GM10847 (cell line): ENCODE results near the gene SLC25A45.
A peak's percentile ranks its signal among the peaks of the same experiment; 100 is the strongest.

Experiments used
- POLR2A ChIP-seq: IDR thresholded peaks from 2 replicates; pipeline ENCODE4 v1.6.1; 2011; ENCODE audit not compliant: insufficient read length; ENCODE audit errors: extremely low read depth

The SLC25A45 gene

DNA sequence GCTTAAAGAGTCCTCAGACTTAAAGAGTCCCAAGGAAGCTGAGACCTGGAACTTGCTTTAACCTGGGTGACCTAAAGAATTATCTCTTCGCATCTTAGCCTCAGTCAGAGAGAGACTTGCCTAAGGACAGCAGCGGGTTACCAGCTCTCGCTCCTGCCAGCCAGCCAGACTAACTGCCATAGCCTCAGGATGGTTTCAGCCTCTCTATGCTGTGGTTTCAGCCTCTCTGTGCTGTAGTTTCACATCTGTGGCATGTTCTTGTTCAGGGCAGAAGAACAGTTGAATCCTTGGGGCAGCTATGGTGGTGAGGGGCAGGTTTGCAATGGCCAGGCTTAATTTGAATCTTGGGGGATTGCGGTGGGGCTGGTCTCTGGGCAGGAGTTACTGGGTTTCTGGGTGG is 6.3 kb upstream of the SLC25A45 start:
- no peak for TF ChIP-seq POLR2A

DNA sequence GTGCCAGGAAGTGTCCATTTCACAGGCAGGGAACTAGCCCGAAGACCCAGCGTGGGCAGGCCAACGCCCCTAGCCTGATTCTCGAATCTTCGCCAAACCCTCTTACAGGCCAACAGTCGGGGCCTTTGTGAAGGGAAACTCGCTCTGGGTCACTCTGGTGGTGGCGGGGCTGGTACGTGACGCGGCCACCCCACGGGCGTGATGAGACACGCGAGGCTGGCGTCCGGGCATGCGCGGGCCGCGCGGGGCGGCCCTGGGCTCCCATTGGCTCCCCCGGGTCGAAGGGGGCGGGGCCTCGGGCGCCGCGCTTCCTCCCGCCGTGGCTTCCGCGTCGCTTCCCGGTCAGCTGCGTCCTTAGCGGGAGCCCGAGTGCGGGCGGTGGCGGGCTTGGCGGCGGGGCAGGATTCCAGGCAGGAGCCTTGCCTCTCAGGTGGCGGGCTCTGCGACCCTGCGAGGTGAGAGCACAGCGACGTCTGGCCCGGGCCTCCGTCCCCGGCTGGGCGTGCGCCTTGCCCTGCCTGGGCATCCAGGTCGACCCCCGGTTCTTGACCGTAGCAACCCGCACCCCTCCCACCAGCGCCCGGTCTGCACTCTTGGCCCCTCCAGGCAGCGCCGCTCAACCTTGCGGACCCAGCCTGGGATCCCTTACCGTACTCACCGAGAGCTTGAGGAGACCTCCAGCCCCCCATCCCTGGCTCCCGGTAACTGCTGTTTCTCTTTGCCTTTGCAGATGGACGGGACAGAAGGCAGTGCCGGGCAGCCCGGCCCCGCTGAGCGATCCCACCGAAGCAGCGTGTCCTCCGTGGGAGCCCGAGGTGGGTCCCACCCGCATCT is 4.1 kb upstream of the SLC25A45 start, which contains the start of gene FRMD8:
Gene FRMD8, plus strand, starts transcription at position 331 of the 834 bp plus-strand sequence. Its CDS starts 400 bp downstream, at position 731.
- peak; percentile 84 for TF ChIP-seq POLR2A

DNA sequence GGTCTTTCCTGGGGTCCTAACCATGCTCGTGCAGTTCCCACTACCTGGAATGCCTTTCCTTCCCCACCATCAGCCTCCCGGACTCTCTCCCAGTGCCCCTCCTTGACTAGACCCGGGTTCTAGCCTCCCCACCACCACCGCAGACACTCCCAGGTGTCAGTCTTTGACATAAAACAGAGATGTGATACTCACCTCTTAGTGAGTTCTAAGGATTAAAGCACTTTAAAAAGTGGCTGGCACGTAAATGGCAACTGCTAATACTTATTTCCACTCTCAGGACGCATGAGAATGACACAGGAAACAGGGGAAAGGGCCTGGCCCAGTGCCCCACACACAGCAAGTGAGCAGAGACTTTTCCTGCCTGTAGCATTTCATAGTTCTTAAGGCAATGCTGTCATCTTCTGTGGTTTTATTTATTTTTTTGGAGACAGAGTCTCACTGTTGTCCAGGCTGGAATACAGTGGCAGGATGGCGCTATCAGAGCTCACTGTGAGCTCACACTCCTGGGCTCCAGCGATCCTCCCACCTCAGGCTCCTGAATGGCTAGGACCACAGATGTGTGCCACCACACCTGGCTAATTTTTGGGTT is 1.9 kb upstream of the SLC25A45 start:
- TF ChIP-seq POLR2A = no peak

DNA sequence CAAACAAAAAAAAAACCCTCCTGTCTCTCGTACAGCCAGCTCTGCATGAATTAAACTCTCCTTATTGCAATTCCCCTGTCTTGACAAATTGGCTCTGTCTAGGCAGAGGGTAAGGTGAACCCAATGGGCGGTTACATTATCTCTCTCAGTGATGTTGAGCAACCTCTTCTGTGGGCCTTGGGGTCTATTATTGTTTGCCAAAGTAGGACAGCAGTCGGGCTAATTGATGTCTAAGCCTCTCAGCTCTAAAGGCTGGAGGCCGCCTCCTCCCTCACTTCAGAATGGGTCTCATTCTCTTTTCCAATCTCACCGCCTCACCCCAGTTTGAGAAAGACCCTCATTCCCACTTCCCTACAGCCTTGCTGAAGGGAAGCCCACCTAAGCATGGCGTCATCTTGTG is 1.3 kb upstream of the SLC25A45 start:
- no peak for TF ChIP-seq POLR2A

DNA sequence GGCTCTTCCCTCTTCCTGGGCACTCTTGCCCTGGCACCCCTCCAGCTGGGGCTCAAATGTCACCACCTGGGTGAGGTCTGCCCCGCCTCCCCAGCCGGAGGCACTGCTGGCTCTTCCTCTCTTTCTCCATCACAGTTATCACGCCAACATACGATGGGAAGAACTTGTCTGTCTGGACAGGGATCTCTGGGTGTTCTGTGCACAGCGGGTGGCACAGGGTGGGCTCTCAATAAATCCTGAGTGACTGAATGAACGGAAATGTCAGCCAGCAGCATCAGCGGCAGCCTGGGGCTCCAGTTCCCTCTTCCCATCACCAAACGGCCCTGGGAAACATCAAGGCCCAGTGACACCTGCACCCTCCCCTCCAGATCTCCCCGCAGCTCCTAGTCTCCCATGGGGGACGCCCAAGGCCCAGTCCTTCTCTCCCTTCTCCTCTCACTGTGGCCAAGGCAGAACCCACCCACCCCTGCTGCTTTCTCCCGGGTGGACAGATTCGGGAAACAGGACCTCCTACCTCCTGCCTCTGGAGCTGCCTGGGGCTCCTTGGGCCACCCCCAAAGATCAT is 440 bp upstream of the SLC25A45 start:
- TF ChIP-seq POLR2A = no peak

DNA sequence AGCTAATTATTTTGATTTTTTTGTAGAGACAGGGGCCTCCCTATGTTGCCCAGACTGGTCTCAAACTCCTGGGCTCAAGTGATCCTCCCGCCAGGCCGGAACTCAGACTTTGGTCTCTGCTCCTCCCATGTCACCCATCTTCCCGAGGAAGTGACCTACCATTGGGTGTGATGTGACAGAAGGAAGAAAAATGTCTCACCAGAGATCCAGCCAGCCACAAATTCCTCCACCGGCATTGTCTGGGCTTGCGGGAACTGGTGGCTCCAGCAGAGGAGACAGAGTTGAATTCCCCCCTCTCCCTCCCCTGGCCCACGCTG is 772 bp downstream of the SLC25A45 start:
- TF ChIP-seq POLR2A = no peak

DNA sequence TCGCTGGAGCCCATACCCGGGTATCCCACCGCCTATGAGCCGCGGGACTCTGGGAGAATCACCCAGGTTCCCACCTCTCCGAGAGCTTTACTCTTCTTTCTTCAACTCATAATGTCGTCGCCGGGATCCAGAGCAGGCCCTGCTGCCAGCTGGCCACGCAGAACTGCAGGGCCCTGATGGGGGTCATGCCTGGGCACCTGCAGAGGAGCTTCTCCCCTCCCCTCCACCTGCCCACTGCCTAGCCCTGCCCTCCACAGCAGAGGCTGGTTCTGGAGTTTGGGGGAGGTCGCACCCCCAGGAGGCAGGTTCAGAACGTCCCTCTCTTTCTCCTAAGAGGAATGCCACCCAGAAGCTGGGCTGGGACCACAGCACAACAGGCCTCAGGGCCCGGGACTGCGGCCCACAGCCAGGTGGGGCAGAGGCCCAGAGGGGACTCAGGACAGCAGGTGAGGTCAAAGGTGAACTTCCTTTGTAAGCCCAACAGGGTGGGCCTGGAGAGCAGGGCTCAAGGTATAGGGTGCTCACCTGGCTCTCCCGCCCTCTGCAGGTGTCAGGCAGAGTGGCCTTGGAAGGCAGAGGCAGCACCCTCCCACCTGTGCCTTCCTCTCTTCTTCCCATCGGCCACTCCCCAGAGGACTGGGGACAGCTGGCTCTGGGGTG is 1.9 kb downstream of the SLC25A45 start:
- no peak for TF ChIP-seq POLR2A

DNA sequence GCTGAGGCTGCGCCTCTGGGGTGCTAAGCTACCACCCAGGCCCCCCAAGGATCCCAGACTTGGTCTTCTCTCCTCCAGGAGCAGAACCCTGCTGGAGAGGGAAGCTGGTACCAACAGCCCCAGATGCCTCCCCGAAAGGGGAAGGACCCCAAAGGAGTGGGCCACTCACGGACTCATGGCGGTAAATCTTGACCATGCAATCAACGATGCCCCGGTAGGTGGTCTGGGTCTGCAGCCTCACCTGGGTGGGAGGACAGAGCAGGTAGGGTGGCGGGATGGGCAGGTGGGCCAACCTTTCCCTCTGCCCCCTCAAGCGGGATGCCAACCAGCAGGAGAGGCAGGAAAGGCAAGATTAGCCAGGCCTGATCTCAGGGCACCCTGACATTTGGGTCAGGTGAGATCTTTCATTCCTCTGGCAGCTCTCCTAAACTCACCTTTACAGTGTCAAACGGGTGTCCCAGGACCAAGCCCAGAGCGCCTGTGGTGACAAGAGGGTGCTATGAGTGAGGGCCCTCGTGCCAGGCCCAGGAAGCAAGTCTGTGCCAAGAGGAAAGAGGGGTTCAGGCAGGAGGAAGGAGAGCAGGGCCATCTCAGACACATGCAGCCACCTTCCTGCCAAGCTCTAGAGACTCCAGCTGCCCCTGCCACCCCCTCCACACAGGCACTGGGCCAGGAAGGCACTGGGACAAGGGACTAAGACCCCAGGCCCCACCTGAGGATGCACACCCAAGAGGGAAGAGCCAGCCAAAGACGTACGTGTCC is 2.6 kb downstream of the SLC25A45 start:
- TF ChIP-seq POLR2A = no peak

DNA sequence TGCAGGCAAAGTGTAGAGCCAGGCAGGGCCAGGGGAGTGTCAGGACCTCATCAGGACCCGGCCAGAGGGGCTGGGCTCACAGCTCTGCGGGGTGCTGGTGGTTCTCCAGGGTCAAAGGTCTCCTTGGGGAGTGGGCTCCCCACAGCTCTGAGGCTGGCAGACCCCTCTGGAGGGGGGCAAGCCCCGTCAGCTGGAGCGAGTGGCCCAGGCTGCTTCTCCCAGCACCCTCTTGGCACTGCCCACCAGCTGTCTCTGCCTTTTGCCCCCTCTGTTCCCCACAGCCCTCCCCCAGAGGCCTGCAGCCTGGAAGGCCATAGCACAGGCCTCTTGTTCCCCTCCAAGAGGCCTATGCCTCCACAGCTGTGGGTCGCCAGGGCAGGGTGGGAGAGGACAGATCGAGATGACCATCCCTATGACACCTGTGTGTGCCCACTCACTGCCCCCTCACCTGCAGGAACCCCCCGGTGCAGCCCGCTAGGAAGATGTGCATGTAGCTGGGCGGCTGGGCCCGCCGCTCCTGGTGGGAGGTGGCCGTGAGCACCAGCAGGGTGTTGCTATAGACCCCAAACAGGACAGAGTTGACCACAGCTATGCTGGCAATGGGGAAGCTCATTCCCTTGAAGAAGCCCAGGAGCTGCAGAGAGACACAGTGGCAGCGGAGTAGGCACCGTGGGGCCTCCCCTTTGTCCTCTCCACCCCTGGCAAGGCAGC is 3.4 kb downstream of the SLC25A45 start:
- TF ChIP-seq POLR2A = no peak

DNA sequence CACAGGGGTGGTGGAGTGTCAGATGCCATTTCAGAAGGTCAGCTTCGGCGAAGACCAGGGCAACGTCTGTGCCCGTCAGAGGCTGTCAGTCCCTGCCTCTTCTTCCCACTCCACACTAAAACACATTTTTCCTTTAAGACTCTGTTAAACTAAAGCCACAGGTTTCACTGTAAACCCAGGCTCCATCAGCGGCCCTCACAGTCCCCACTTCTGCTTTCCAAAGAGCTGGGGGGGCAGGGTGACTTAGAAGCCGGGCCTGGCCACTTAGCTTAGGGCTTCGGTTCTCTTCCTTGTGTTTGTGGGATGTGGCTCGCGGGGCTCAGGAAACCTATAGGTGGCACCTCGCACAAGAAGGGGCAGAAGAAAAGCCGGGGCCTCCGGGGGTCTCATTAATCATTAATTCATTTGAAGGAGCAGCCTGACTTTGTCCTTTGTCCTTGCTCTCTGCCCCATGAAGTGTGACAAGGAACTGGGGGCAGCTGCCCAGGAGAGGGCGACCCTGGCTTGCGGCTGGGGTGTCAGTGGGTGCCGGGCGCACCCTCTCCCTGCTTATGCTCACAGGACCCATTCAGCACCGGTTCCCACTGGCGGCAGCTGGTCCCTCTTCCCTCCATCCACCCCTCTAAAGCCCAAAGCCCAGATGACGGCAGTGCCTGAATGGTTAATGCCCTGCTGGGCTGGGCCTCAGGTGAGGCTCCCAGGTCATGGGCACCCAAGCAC is 4.1 kb downstream of the SLC25A45 start:
- TF ChIP-seq POLR2A = no peak

DNA sequence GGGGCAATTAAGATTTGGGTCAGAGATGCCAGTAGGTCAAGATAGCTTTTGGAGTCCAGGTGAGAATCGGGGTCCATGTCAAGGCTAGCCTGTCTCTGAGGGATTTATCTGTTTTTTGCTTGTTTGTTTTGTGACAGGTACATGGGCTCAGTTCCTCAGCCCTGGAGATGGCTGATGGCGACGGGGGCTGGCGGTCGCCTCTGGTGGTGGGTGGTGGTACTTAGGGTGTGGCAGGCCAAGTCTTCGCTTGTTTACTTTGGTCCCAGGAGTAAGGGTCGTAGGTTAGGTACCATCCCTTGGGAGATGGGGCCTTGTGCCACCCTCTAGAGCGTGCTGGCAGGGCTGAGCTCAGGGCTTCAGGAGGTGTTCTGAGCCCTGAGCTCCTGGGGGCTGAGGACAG is 4.7 kb downstream of the SLC25A45 start:
- no peak for TF ChIP-seq POLR2A

DNA sequence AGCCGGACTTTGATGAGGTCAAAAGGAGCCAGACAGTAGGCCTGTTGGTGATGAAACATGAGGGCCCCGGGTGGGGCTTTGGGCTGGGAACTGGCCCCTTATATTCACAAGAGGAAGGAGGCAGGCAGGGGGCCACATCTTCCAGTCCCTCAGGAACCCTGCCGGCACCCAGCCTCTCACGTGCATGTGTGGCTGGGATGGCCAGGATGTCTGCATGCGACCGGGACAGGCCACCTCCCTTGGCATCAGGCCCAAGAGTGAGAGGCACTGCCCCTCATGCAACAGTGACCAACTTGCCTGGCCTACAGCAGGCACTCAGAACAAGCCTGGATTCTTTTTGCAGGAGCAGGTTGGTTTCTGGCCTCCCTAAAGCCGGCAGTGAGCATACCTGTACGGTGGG is 5.4 kb downstream of the SLC25A45 start:
- TF ChIP-seq POLR2A = no peak

DNA sequence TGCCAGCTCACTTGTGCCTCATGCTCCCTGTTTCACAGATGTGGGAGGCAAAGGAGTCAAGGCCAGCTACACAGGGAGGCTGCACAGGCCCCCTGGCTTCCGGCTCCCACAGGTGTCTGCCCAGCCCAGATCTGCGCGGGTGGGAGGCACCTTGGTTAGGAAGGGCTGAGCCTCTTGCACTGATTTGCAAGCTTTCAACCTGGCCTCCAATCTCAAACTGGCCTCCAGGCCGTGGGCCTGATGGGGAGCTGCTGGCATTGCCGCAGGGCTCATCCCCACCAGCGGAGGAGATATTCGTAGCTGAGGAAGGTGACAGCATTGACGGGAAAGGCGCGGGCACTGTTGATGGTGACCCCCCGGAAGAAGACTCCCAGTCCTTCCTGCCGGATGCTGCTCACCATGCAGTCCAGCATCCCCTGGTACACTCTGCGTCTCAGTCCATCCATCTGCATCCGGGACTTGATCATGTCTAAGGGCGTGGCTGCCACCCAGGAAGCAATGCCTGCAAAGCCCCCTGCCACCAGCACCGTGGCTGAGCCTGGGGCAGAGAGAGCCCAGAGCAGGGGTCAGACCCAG is 6.2 kb downstream of the SLC25A45 start:
- TF ChIP-seq POLR2A = no peak

DNA sequence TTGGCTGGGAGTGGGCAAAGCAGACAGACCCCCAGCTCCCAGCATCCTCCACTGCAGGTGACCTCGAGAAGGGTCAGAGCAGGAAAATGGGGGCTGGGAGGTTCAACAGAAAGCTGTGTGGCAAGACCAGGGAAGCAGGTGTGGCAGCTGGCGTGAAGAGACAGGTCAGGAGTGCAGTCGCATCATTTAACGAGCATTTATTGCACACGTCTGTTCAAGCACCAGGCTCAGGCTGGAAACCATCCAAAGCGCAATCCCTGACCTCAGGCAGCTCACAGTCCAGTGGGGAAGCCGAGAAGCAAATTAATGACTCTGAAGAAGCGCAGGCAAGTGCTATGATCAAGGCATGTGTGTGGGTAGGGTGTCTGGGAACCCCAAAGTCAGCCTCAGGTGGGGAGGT is 7.4 kb downstream of the SLC25A45 start:
- TF ChIP-seq POLR2A = no peak
